HG03378 (cell line): ENCODE results near the gene KLRC3.
"Not testable (repeated sequence)": the region's sequence is repeated elsewhere in the genome, so short reads cannot be mapped to it uniquely, and the experiment has no call there.

Experiments
- ATAC-seq: cut with Tn5 transposase; IDR thresholded peaks from one replicate; pipeline ENCODE4 v1.9.1; 2021; ENCODE audit warnings: mild to moderate bottlenecking, moderate library complexity; ENCODE audit not compliant: unreplicated experiment

Gene KLRC3

DNA sequence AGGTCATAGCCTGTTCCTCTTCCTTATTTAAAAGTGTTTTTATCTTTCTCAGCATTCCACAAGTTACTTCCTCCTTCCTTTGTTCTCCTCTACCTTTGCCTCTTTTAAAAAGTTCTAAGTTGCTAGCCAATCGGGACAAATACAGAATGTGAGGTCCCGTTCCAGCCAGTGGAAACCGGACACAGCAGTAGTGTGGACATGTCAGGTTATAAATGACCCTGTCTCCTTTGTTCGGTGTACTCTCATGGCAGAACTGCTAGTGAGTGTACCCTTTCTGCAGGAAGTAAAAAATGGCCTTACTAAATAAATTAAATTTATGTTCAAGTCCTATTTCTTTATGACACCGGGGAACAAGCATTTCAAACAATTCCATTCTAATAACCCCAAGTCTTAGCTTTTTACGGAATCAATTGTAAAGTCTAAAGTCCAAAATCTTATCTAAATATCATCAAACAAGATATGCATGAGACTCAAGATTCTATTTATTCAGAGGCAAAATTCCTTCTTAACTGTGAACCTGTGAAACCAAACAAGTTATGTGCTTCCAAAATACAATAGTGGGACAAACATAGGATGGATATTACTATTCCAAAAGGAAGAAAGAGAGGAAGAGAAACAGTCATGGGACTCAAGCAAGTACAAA lies 48.4 kb downstream of the KLRC3 start:
- not testable (repeated sequence) for ATAC-seq

DNA sequence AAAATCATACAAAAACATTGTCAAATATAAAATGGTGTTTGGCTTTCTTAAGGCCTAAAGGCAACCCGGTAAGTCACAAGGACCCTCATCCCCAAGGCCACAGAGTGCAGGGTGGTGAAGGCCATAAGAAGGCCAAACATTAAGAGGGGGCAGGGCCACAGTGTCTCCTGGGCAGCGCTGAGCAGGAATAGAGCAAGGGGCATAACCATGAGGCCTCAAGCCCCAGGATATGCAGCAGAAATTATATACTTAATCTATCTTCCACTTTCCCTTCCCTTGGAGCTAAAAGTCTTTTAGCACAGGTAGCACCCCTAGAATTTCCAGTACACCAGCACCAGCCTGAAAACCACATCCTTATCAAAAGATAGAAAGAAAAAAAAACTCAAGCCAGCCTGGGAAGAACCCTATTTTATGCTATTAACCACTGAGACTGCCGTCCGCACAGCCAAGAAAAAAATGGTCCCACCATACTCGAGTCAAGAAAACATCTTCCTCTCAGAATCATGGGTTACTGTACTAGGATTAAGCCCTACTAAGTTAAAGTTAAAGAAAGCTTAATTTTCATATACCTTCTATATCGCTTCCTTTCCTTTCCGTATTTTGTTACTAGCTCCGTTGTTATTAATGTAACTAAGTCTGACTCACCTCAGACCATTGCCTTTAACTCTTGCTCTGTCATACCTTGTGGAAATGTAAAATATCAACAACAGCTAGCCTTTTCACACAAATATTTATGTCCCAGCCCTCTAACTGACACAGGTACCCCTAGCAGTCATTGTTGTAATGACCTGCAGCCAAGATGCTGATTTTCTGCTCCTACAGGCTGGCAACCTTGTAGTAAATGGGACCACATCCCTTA lies 50.6 kb downstream of the KLRC3 start:
- no peak for ATAC-seq

DNA sequence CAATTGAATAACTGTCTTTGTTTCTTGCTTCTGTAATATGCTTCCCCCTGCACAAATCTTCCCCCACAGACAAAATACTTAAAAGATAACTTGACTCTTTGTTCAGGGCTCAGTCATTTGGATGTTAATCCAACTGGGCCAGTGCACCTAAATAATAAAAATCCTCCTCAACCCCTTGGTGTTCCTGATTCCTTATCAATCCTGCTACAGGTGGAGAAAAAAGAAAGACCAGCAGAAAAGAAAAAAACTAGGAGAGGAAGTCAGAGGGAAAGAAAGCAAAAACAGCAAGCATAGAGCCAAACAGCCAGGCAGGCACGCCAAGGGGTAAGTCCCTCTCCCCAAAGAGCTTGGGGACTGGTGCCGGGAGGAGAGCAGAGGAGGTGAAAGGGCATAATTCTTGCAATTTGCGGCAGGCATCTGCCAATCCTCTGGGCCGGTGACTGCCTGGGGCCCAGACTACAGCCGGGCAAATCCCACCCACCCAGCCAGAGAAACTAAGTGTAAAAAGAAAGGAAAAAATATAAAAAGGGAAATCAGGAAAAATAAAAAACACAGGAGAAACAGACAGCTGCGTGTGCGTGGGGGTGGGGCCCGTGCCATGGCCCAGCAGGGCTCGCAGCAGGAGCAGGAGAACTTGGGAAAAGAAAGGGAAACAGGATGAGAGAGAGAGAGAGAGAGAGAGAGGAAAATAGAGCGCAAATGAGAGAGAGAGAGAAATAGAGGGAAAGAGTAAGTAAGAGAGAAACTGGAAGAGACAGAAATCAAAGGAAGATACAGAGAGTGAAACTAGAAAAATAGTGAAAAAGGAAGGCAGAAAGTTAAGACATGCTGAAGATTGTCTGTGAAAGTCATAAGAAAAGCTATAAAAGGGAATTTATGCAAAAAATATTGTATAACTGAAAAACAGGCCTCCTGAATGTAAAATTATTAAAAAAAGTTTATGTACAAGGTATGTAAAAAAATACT lies 51.9 kb downstream of the KLRC3 start:
- ATAC-seq, result no peak

DNA sequence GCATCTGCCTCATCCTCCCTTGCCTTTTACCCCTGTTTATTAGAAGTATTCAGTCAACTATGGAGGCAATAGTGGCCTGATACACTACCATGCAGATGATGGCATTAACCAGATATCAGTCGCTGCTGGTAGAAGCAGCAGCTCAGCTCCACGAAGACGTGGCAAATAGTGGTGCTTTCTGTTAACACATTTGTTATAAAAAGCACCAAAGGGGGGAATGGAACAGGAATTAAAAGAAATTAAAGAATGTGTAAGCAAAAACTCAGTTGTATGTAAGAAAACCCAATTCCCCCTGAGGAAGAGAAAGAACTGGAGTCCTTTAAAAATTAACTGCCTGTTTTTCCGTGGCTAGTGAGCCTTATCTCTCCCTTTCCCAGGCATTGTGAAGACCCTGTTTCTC lies 52.7 kb downstream of the KLRC3 start:
- not testable (repeated sequence) for ATAC-seq

DNA sequence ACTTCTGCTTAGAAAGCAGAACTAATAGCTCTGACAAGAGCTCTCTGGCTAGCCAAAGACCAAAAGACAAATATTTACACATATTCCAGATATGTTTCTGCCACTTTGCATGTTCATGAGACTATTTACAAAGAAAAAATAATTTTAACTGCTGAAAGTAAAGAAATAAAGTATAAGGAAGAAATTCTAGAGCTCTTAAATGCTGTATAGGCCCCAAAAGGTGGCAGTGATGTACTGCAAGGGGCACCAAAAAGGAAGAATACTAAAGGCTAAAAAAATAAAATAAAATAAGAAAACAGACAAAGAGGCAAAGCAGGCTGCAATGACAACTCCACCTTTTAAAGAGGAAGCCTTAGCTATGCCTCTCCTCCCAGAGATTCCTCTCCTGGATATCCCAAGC lies 53.5 kb downstream of the KLRC3 start:
- no peak for ATAC-seq

DNA sequence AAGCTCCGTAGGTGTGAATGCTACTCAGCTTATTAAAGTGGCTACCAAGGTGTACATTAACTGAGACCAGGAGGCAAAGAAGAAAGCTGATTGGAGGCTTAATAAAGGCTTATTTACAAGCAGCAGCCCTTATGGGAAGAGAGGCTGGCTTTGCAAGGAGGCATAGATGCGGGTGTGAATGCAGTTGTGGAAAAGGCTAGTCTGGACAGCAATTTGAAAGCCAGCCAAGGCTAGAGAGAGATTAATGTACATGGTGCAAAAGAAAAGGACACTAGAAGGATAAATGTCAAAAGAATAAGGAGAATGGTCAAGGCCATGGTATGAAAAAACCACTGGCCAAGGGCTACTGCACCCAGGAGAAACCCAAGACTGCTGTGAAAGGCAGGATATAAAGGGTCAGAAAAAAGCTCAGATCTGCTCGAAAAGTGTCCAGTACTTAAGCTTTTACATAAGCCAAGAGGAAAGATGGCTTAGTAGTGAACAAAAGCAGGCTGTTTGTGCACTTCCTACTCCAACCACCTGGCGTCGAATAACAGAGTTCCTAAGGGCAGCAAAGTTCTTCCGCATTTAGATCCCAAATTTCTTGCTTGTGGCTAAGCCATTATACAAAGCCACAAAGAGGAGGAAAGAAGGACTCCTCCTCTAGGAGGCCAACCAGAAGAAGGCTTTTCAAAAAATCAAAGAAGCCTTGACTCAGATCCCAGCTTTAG lies 54.5 kb downstream of the KLRC3 start:
- no peak for ATAC-seq

DNA sequence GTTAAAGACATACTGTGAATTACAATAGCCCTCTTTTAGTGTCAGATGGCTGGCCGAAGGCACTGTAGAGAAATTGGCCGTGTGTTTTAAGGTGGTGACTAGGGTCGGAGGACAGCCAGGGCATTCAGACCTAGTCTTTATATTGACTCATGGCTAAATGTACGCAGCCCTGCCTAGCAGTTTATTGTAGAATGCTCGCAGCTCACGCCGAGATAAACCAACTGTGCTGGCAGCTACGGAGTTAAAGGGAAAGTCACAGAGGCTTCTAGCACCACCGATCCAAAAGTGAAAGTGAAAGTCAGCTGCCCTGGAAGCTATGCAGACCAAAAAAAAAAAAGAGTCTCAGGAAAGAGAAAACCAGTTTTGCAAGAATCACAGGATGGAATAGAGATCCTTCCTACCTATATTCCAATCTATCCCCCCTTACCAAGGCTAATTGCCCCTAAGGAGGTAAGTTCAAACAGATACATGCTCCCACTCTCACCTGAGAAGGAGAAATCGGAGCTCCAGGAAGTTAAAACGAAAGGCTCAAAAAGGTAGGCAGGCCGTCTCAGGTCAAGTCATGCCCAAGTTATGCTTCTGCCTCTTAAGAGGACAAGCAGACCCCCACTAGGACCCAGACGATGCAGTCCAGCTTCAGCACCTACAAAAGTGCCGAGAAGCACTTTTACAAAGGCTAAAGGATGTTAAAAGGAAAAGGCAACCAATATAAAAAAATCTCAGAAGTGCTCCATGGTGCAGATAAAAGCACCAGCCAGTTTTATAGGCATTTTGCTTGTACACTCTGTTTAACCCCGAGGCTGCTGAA lies 55.4 kb downstream of the KLRC3 start:
- ATAC-seq, result peak; percentile 52

DNA sequence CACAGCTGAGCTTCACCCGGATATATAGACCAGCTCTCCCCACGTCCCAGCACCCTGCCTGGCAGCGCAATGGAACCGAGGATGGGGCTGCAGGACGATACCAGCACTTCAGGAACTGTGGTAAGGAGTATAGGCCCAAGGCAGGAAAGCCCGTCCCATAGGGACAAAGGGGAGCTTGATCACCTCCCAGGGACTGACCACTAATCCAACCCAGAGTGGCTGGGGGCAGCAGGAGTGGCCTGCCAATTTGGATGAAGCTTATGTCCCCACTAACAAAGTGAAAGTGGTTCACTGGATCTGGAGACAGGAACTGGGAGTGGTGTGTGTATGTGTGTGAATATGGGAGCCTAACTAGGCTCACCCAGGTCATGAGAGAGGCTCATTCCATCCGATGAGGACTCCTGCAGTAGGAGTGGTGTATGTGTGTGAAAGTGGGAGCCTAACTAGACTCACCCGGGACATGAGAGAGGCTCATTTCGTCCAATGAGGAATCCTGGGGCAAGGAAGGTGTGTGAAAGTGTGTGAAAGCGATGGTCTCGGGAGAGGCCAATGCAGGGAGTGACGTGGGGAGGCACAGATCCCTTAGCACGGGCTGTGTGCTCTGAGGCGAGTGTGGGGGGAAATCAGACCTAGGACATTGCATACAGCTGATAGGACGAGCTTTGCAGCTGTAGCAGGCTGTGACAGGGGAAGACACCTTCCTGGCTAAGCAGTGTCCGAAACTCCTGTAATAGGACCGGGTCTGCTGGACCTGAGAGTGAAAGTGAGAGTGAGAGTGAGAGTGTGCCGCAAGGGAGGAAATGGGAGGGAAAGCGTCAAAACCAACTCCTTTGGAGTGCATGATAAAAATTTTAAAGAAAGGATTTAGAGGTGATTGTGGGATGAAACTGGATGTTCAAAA lies 56.2 kb downstream of the KLRC3 start:
- ATAC-seq, result peak; percentile 87

DNA sequence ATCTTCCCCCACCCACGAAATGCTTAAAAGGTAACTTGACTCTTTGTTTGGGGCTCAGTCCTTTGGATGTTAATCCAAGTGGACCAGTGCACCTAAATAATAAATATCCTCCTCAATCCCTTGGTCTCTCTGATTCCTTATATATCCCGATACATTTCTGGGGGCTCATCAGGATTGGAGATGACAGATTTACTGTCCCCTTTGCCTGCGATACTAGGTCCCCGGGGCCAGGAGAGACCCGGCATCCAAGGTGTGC lies 56.8 kb downstream of the KLRC3 start:
- no peak for ATAC-seq

DNA sequence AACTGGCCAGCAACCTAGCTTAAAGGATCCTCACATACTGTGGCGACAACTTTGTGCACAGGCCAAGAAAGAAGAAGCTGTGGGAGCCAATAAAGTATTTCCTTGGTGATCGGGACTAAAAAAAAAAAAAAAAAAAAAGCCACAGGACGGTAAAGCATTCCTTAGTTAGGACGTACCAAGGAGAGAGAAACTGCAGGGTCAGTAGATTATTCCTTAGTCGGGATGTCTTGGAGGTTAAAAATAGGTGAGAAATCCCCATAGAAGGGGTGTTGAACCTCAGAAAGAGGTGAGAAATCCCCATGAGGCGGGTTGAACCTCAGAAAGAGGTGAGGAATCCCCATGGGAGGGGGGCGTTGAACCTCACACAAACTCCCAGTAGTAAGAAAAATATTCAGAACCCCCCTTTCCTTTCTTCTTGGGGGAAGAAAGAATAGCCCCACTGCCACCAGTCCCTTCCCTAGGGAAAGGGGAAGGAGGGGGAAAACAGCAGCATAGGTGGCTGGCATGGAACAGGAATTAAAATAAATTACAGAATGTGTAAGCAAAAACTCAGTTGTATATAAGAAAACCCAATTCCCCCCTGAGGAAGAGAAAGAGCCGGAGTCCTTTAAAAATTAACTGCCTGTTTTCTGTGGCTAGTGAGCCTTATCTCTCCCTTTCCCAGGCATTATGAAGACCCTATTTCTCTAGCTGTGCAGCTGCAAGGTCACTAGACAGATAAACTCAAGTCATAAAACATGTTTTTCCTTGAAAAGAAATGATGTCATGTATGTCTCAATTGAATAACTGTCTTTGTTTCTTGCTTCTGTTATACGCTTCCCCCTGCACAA lies 57.4 kb downstream of the KLRC3 start:
- ATAC-seq, result no peak

DNA sequence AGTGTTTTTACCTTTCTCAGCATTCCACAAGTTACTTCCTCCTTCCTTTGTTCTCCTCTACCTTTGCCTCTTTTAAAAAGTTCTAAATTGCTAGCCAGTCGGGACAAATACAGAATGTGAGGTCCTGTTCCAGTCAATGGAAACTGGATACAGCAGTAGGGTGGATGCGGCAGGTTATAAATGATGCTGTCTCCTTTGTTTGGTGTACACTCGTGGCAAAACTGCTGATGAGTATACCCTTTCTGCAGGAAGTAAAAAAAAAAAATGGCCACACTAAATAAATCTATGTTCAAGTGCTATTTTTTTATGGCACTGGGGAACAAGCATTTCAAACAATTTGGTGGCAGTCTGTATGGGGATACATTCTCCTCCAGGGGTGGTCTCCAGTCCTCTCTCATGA lies 58.1 kb downstream of the KLRC3 start:
- no peak for ATAC-seq
